NCI-H345 (cell line): Measurements from ENCODE around the gene SLC17A9.

Source experiments
- DNase-seq: peaks from one replicate; lab custom pipeline; 2025; lab: John Stamatoyannopoulos, UW

SLC17A9 gene

DNA sequence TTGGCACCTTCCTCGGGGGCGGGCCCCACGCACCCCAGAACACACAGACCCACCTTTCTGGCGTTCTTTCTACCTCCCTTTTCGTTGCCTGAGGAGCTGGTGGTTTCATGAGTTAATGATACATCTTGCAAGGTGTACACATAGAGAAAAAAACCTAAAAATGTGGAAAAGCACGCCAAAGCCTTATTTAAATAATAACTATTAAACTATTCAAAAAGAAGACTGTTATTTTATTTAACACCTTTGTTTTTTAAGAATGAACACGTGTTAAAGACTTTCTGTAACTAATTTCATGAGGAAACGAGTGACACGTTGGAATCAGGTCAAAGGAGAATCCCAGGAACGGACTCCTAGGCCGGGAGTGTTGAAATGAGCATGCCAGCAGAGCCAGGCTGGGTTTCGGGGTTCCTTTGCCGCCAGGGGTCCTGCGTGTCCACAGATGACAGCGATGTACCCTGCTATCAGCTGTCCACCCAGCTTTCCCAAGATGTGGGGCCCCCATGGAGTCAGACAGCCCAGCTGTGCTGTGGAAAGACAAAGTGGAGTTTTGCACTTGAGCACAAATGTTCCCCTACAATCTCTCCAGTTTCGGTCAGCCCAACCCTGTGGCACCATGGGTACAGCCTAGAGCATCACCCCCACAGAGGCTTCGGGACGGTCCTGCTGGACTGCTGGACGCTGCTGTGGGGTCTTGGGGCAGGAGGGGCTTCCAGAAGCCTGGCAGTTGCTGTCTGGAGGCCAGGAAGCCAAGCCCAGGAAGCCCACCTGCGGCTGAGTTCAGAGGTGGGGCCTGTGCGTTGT, 16.1 kb downstream of the SLC17A9 start:
- no peak for DNase-seq

DNA sequence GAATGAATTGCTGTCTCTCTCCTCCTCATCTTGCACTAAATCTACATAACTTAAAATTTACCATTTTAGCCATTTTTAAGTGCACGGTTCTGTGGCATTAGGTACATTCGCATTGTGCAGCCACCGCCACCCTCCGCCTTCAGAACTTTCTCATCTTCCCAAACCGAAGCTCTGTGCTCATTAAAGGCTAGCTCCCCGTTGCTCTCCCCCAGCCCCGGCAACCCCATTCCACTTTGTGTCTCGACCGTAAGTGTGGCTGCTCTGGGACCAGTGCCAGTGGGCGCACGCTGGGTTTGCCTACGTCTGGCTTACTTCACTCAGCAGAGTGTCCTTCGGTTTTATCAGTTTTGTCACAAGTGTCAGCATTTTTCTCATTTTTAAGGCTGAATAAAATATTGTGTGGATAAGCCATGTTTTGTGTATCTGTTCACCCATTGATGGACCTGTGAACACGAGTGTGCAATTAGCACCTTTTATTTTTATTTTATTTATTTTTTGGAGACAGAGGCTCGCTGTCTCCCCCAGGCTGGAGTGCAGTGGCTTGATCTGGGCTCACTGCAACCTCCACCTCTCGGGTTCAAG, 16.8 kb downstream of the SLC17A9 start:
- DNase-seq, result no peak

DNA sequence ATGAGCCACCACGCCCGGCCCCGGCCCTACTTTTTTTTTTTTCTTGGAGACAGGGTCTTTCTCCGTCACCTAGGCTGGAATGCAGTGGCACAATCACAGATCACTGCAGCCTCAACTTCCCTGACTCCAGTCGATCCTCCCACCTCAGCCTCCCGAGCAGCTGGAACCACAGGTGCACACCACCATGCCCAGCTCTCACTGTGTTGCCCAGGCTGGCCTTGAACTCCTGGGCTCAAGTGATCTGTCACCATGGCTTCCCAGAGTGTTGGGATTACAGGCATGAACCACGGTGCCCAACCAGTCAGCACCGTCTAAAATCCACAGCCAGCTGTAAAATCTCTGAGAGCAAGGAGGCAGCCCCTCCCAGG, 17.4 kb downstream of the SLC17A9 start:
- DNase-seq, result no peak

DNA sequence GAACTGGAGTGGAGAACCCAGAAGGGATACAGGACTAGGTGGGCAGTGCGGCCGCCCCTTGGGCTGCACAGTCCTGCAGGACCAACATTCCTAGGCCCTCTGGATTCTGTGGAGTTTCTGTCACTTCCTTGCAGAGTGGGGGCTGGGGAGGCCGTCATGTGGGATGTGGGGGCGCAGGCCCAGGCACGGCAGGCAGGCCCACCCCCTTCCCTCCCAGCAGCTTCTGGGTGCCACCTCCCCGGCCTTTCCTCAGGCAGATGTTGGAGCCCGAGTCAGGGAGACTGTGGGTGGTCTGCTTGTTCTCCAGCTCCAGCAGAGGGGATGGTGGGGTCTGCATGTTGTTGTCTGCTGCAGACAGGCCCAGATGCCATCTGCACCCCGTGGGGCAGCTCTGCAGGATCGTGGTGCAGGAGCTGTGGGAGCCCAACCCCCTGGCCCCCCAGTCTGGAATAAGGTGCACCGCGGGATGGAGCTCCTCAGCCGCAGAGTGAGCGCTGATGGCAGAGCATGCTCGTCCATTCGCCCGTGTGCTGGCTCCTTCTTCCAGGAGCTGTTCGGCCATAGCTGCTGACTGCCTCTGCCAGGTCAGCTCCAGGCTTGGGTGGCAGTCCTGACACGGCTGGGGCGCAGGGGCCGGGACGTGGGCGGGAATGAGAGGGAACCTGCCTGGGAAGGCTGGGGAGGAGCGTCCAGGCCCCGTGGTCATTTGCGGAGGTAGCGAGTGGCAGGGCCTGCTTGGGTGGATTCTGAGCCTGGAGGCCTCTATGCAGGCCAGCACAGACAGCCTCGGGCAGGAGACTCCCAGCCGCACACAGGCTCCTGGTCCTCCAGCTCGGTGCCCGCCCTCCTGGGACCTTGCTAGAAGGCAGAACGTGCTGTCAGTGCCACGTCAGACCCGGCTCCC, 18.1 kb downstream of the SLC17A9 start:
- DNase-seq, result no peak

DNA sequence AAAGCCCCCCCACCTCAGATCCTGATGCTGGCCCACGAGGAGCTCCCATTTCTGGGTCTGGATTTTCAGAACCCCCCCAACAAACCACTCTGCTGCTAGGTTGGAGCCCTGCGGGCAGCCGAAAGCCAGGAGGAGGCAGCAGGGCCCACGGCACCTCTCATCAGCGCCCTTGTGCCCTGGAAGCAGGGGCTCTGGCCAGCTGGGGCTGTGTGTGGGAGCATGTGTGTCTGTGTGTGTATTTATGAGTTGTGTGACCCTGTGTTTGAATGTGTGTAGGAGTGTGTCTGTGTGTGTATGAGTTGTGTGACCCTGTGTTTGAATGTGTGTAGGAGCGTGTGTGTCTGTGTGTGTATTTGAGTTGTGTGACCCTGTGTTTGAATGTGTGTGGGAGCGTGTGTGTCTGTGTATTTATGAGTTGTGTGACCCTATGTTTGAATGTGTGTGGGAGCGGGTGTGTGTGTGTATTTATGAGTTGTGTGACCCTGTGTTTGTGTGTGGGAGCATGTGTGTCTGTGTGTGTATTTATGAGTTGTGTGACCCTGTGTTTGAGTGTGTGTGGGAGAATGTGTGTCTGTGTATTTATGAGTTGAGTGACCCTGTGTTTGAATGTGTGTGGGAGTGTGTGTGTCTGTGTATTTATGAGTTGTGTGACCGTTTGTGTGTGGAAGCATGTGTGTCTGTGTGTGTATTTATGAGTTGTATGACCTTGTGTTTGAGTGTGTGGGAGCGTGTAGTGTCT, 18.9 kb downstream of the SLC17A9 start:
- DNase-seq, result no peak

DNA sequence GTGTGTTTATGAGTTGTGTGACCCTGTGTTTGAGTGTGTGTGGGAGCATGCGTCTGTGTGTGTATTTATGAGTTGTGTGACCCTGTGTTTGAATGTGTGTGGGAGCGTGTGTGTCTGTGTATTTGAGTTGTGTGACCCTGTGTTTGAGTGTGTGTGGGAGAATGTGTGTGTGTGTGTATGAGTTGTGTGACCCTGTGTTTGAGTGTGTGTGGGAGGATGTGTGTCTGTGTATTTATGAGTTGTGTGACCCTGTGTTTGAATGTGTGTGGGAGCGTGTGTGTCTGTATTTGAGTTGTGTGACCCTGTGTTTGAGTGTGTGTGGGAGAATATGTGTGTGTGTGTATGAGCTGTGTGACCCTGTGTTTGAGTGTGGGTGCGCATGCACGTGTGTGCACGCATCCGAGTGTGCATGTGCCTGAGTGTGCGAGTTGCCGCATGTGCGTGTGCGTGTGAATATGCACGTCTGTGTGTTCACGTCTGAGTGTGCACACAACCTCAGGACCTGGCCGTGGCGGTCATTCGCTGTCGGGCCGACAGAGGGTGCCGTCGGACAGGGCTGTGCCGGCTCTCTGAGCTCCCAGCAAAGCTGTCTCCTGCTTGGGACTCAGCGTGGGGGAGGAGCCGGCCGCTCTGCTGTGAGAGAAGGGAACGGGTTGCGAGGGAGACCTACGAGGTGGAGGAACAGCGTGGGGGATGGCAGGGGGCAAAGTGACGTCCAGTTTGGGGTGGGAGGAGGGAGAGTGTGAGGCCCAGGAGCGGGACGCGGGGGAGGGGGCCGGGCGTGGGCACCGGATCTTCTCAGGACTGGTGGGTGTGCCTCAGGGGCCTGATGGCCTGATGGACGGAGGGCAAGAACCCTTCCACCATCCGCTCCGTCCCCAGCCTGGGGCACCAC, 19.7 kb downstream of the SLC17A9 start:
- DNase-seq, result peak; percentile 85

DNA sequence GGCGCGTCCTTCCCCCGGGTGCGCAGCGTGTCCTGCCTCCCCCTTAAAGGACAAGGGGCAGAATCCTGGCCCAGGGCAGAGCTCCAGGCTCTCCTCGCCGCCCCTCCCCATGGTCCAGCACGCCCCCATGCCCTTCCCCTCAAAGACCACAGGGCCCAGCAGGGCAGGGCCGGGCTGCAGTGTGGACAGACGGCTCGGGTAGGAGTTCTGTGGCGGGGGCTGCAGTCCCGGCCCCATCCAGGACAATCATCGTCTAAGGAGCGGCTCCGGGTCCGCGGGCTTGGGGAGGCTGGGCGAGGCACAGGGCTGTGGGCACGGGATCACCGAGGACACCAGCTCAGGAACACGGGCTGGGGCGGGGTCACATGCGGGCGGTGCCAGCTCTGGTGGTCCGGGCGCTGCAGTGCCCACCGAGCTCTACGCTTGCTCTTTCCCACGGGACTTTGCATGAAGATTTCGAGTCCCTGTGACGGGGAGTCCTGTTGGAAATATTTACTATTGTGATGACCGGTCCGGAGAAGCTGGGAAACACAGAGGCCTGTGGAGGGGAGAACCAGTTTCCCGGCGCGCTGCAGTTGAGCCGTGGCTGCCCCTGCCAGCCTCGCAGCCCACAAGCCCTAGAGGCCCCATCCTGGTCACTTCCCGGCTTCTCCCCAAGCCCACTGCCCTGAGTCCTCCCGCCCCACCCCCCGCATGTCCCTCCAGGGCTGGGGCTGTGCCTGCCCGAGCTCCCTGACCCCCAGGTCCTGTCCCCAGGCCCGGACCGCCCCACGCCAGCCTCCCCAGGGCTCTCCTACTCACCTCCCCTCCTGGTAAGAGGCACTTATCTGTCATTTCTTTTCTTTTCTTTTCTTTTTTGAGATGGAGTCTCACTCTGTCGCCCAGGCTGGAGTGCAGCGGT, 20.6 kb downstream of the SLC17A9 start:
- DNase-seq, result no peak

DNA sequence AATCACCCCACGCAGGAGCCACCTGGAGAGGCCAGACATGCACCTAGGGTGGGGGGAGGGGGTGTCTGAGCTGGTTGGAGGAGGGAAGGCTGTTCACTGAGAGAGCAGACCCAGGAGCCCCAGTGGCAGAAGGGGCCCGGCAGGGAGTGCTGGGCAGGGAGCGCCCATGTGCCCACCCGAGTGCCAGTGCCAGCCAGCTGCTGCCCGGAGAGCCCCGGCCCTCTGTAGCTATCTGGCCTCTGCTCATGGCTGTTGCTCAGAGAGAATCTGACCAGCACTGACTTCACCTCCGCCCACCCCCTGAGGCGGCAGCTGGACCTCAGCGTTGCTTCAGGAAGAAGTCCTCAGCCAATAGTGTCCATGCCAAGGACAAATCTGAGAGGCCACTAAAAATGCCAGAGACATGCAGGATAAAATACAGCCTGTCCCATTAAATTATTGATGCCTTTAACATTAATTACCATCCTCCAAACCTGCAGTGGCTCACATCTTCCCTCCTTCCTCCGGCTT, 22.8 kb downstream of the SLC17A9 start:
- DNase-seq, result no peak

DNA sequence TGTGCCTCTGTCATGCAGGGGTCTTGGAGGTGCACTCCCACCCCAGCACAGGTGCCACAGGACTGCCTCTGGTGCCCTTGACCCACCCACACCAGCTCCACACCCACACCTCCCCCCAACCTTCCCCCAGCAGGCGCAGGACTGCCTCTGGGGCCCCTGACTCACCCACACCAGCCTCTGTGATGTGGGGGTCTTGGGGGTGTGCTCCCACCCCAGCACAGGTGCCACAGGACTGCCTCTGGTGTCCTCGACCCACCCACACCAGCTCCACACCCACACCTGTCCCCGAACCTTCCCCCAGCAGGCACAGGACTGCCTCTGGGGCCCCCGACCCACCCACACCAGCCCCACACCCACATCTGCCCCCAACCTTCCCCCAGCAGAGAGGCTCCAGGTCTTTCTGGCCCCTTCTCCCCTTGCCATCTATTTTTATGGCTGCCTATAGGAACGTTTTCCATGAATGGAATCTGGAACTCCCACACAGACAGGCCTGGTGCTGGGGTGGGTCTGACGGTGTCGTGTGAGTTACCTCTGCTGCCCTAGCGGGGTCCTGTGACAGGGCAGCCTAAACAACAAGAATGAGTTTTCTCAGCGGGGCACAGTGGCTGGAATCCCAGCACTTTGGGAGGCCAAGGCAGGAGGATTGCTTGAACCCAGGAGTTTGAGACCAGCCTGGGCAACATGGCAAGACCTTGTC, 23.5 kb downstream of the SLC17A9 start:
- no peak for DNase-seq

DNA sequence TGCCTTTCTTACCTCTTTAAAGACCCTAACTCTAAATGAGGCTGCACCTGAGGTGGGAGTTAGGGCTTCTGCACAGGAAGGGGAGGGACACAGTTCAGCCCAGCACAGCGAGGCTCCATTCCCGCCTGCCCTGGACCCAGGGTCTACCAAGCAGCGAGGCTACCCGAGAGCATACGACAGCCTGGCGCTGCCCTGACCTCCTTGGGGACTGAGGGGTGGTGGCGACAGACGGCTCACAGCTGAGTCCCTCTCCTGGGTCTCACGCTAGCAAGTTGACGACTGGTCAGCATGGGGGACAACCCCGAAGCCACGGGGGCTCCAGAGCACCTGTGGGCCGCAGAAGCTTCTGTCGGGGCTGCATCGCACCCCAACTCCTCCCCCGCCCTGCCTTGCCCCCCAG, 24.4 kb downstream of the SLC17A9 start:
- DNase-seq, result no peak

DNA sequence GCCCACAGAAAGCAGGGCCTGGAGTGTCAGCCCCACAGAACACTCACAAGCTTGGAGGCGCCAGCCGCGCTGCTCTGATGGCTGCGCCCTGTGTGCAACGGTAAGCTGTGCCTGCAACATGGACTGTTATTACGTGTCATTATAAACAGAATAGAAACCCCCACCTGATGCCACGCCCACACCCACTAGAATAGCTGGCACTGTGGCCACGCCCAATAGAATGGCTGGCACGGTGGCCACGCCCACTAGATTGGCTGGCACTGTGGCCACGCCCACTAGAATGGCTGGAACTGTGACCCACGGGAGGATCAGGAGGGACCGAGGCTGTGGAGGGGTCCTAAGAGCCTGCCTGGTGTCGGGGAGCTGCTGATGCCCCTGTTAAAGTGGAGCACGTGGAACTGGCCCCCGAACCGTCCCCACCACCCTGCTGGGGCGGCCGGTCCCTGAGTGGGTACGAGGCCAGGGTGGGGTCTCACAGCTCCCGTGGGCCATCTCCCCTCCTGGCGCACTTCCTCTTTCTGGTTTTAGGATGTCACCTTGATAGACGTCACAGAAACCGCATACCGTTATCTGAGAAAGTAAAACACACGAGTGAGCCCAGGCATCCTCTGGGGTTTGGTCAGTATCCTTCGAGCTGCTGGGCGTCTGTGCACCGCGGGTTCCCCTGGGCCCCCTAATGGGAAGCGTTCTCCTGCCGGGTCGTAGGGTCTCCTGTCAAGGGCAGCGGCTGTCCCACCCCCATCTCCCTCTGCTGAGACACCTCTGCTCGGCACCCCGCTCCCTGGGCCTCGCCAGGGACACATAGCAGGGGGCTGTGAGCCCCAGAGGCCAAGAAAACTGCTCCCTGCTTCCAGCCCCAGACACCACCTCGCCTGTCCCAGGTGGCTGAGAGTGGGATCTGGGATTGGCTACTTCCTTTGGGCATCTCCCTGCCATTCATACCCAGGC, 25.4 kb downstream of the SLC17A9 start:
- DNase-seq, result peak; percentile 17

DNA sequence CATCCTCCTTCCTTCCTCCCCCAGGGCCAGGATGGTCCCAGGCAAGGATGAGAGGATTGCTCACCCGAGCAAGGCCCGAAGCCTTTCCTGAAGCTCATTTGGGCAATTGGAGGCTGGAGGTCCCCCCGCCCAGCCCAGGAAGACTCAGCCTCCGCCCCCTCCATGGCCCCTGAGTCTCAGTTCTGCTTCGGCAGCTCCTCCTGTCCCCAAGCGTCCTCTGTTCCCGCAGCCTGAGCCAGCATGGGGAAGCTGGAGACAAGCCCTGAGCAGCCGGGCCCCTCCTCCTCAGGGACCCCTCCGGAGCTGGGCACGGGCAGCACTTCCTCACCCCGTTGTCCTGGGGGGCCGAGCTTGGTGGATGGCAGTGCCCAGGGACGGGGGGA, 26.0 kb downstream of the SLC17A9 start:
- DNase-seq, result no peak

DNA sequence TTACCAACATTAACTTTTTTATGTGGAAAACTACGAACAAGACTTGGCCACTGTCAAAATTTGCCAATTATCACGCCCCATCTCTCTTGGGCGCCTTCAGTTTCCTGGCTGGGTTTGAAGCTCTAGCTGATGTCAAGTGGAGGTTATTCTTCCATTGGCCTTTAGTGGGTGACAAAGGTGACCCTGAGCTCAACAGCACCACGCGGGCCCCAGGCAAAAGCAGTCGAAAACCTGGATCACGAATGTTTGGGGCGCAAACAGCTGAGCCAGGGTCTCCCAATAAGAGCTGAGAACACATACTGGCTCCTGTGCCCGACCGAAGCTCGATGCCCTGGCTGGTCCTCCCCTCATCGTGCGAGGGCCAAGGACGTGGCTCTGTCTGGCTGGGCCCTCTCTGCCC, 26.8 kb downstream of the SLC17A9 start:
- DNase-seq, result no peak

DNA sequence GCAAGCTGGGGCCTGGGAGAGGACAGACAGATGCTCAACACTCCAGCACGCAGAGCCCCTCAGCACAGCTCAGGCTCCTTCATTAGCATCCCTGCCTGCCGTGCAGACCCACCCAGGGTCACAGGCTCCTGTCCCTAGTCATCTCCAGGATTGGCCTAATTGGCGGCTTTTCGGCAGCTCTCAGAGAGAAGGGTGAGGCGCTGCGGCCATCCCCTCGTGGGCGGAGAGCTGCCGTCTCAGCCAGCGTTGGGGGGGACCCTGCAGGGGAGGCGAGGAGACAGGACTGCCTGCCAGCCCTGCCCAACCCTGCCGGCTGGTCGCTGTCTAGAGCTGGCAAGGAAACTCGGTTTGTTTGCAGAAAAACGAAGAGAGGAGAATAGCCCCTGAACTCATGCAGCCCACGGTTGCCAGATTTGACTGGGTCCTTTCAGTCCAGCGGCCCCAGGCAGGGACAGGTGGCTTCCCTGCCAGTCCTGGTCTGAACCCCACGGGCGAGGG, 27.4 kb downstream of the SLC17A9 start:
- no peak for DNase-seq

DNA sequence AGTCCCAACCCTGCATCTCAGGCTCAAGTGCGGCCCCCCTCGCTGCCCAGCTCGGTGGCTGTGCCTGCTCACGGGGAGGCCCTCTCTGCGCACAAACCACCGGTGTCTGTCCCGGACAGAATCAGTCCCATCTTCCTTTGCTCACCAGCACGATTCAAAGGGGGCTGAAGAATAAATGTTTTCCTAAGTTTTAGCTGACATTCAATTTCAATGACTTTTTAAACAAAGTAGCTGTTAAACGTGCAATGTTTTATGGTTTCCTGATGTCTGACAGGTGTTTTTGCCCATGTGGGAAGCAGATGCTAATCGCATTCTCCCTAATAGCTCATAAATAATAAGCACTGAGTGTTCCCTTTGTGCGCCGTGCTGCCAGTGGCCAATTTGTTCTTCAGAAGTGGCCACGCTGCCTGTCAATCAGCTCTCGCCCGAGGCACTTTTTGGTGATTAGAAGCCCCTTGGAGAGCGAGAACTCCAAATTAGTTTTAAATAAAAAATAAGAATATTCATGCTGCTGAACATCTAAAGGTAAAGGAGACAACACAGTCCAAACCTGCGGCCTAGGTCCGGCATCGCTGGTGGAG, 28.0 kb downstream of the SLC17A9 start:
- peak; percentile 38 for DNase-seq

DNA sequence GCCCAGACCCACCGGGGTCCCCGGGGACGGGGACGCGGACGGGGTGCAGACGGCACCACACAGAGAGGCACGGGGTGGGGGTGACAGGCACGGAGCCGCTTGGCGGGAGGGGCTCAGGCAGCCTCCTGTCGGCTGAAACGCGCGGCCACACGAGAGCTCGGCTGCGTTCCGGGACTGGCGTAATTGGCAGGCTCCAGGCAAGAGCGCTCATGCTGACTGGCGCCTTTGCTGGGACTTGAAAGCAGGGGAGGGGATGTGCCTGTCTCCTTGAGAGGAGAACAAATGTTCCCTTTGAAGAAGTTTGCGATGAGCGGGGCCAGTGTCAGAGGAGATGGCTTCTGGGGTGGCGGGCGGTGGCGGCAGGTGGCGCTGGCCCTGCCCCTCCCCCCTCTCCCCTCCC, 28.5 kb downstream of the SLC17A9 start:
- peak; percentile 44 for DNase-seq
